Dendritic cell treated with granulocyte-macrophage colony-stimulating factor and Interleukin-4, amounts not matched to agents 40 ng/mL and 50 ng/mL, for 4 days (primary cell): ENCODE measurements around the gene FGD1.
"Not testable (repeated sequence)": the region's sequence is repeated elsewhere in the genome, so short reads cannot be mapped to it uniquely, and the experiment has no call there.

Experiments
- H3K27ac Mint-ChIP-seq: one replicate; pipeline ENCODE4 v1.8.0; 2022; ENCODE audit warnings: mild to moderate bottlenecking, mixed read lengths
- H3K27me3 Mint-ChIP-seq: one replicate; pipeline ENCODE4 v1.8.0; 2022; ENCODE audit warnings: mild to moderate bottlenecking, mixed read lengths
- H3K36me3 Mint-ChIP-seq: one replicate; pipeline ENCODE4 v1.8.0; 2022; ENCODE audit warnings: low read depth, mixed read lengths
- H3K4me1 Mint-ChIP-seq: one replicate; pipeline ENCODE4 v1.8.0; 2022; ENCODE audit warnings: low read depth, mixed read lengths
- H3K4me3 Mint-ChIP-seq: one replicate; pipeline ENCODE4 v1.8.0; 2022; ENCODE audit warnings: mild to moderate bottlenecking, moderate library complexity, mixed read lengths
- H3K9me3 Mint-ChIP-seq: one replicate; pipeline ENCODE4 v1.8.0; 2022; ENCODE audit warnings: mixed read lengths
- intact Hi-C: fragments of 100-400 bp; cut with micrococcal nuclease; formaldehyde crosslinking; loops from one replicate; pipeline ENCODE4 v1.15.0; 2022

Gene FGD1

GRCh38 chrX:54489819-54490218, 6.2 kb downstream of the FGD1 start:
- H3K4me3 Mint-ChIP-seq, intact Hi-C loops, H3K9me3 Mint-ChIP-seq, H3K27ac Mint-ChIP-seq, H3K36me3 Mint-ChIP-seq, H3K4me1 Mint-ChIP-seq: not testable (repeated sequence)
- H3K27me3 Mint-ChIP-seq, result peaks cover 31% of the 10 kb centered on the region

- Mint-ChIP-seq H3K36me3 (no peaks in the 10 kb centered on the region), H3K27me3 (peaks cover 6% of the 10 kb centered on the region), H3K4me3 (no peak overlapping the region), H3K4me1 (no peaks in the 10 kb centered on the region), H3K9me3 (no peaks in the 10 kb centered on the region), H3K27ac (no peak overlapping the region)
- intact Hi-C loops, result no loop called here
These were observed 11.4 kb downstream of the FGD1 start for GRCh38 chrX:54484666-54485065.

GRCh38 chrX:54483946-54484345, 12.1 kb downstream of the FGD1 start:
- no peak overlapping the region for H3K27ac Mint-ChIP-seq
- intact Hi-C loops, result no loop called here
- no peaks in the 10 kb centered on the region for H3K4me1 Mint-ChIP-seq
- no peaks in the 10 kb centered on the region for H3K9me3 Mint-ChIP-seq
- H3K36me3 Mint-ChIP-seq, result no peaks in the 10 kb centered on the region
- peaks cover 6% of the 10 kb centered on the region for H3K27me3 Mint-ChIP-seq
- H3K4me3 Mint-ChIP-seq, result no peak overlapping the region

GRCh38 chrX:54482839-54483593, 13.0 kb downstream of the FGD1 start:
- H3K27me3 Mint-ChIP-seq, result peaks cover 1% of the 10 kb centered on the region
- H3K4me1 Mint-ChIP-seq, result no peaks in the 10 kb centered on the region
- no peaks in the 10 kb centered on the region for H3K36me3 Mint-ChIP-seq
- intact Hi-C loops, result no loop called here
- H3K4me3 Mint-ChIP-seq, result no peak overlapping the region
- no peaks in the 10 kb centered on the region for H3K9me3 Mint-ChIP-seq
- no peak overlapping the region for H3K27ac Mint-ChIP-seq

- Mint-ChIP-seq H3K4me3 (no peak overlapping the region), H3K27me3 (peaks cover 1% of the 10 kb centered on the region), H3K27ac (no peak overlapping the region), H3K4me1 (no peaks in the 10 kb centered on the region), H3K36me3 (no peaks in the 10 kb centered on the region), H3K9me3 (no peaks in the 10 kb centered on the region)
- intact Hi-C loops, result no loop called here
These were observed 16.6 kb downstream of the FGD1 start for GRCh38 chrX:54479136-54480111.

- H3K36me3 Mint-ChIP-seq, result no peaks in the 10 kb centered on the region
- no peak overlapping the region for H3K4me3 Mint-ChIP-seq
- H3K4me1 Mint-ChIP-seq, result no peaks in the 10 kb centered on the region
- intact Hi-C loops, result no loop called here
- H3K9me3 Mint-ChIP-seq, result no peaks in the 10 kb centered on the region
- no peaks in the 10 kb centered on the region for H3K27me3 Mint-ChIP-seq
- no peak overlapping the region for H3K27ac Mint-ChIP-seq
These were observed 21.8 kb downstream of the FGD1 start for GRCh38 chrX:54473993-54474859.

- intact Hi-C loops, result no loop called here
- H3K36me3 Mint-ChIP-seq, result no peaks in the 10 kb centered on the region
- H3K27me3 Mint-ChIP-seq, result no peaks in the 10 kb centered on the region
- H3K27ac Mint-ChIP-seq, result no peak overlapping the region
- no peaks in the 10 kb centered on the region for H3K4me1 Mint-ChIP-seq
- no peak overlapping the region for H3K4me3 Mint-ChIP-seq
- H3K9me3 Mint-ChIP-seq, result no peaks in the 10 kb centered on the region
These were observed 25.8 kb downstream of the FGD1 start for GRCh38 chrX:54470054-54470760.

GRCh38 chrX:54452920-54453319, 43.1 kb downstream of the FGD1 start:
- Mint-ChIP-seq H3K27me3 (no peaks in the 10 kb centered on the region), H3K36me3 (no peaks in the 10 kb centered on the region), H3K9me3 (no peaks in the 10 kb centered on the region), H3K4me3 (no peak overlapping the region), H3K4me1 (no peaks in the 10 kb centered on the region), H3K27ac (no peak overlapping the region)
- intact Hi-C loops, result no loop called here

GRCh38 chrX:54449929-54450328, 46.1 kb downstream of the FGD1 start:
- peaks cover 19% of the 10 kb centered on the region for H3K36me3 Mint-ChIP-seq
- H3K4me3 Mint-ChIP-seq, result no peak overlapping the region
- H3K9me3 Mint-ChIP-seq, result no peaks in the 10 kb centered on the region
- no peak overlapping the region for H3K27ac Mint-ChIP-seq
- H3K27me3 Mint-ChIP-seq, result no peaks in the 10 kb centered on the region
- intact Hi-C loops, result loop anchor here (10.0 kb wide), 1 partner anchor 355 kb away; the partner anchor contains the start of gene MAGED2
- no peaks in the 10 kb centered on the region for H3K4me1 Mint-ChIP-seq

- Mint-ChIP-seq H3K4me1 (peaks cover 5% of the 10 kb centered on the region), H3K4me3 (no peak overlapping the region)
- intact Hi-C loops, result loop anchor here (10.0 kb wide), 1 partner anchor 357 kb away; the partner anchor contains the start of gene MAGED2
These were observed 48.6 kb downstream of the FGD1 start for GRCh38 chrX:54447461-54447860.

GRCh38 chrX:54446084-54446483, 50.0 kb downstream of the FGD1 start:
- no peak overlapping the region for H3K4me3 Mint-ChIP-seq
- intact Hi-C loops, result loop anchor here (10.0 kb wide), 1 partner anchor 359 kb away; the partner anchor contains the start of gene MAGED2

More at GRCh38 chrX:54447461-54447860, 48.6 kb downstream of the FGD1 start:
- no peaks in the 10 kb centered on the region for H3K9me3 Mint-ChIP-seq
- no peak overlapping the region for H3K27ac Mint-ChIP-seq
- no peaks in the 10 kb centered on the region for H3K27me3 Mint-ChIP-seq
- H3K36me3 Mint-ChIP-seq, result peaks cover 44% of the 10 kb centered on the region

GRCh38 chrX:54444752-54445151, 51.3 kb downstream of the FGD1 start:
- H3K36me3 Mint-ChIP-seq, result peaks cover 59% of the 10 kb centered on the region
- no peak overlapping the region for H3K4me3 Mint-ChIP-seq
- no peak overlapping the region for H3K27ac Mint-ChIP-seq
- intact Hi-C loops, result loop anchor here (10.0 kb wide), 1 partner anchor 360 kb away; the partner anchor contains the start of gene MAGED2
- peaks cover 18% of the 10 kb centered on the region for H3K4me1 Mint-ChIP-seq
- no peaks in the 10 kb centered on the region for H3K27me3 Mint-ChIP-seq
- no peaks in the 10 kb centered on the region for H3K9me3 Mint-ChIP-seq

More at GRCh38 chrX:54446084-54446483, 50.0 kb downstream of the FGD1 start:
- no peaks in the 10 kb centered on the region for H3K9me3 Mint-ChIP-seq
- peaks cover 51% of the 10 kb centered on the region for H3K36me3 Mint-ChIP-seq
- peaks cover 18% of the 10 kb centered on the region for H3K4me1 Mint-ChIP-seq
- H3K27ac Mint-ChIP-seq, result no peak overlapping the region
- no peaks in the 10 kb centered on the region for H3K27me3 Mint-ChIP-seq

- Mint-ChIP-seq H3K36me3 (peaks cover 59% of the 10 kb centered on the region), H3K4me1 (peaks cover 18% of the 10 kb centered on the region), H3K27me3 (no peaks in the 10 kb centered on the region), H3K9me3 (no peaks in the 10 kb centered on the region), H3K27ac (no peak overlapping the region), H3K4me3 (no peak overlapping the region)
- intact Hi-C loops, result loop anchor here (10.0 kb wide), 1 partner anchor 362 kb away; the partner anchor contains the start of gene MAGED2
These were observed 53.2 kb downstream of the FGD1 start for GRCh38 chrX:54442790-54443189.
